Astrocyte (in vitro differentiated cells and primary cell): ENCODE results near the gene WIZ. TPM values are rescaled to one million over a fixed set of nuclear protein-coding genes. Genes with fewer than 3 reads are reported as not detected.

Experiments
- DNase-seq: peaks from one replicate; pipeline ENCODE4 v3.0.0-alpha.2; 2010; ENCODE audit warnings: low read depth
- FAIRE-seq: peaks from 2 replicates; lab custom pipeline; 2011; peaks lifted over from hg19 to GRCh38; lab: Jason Lieb, UNC
- H2AFZ ChIP-seq: 2 replicates; pipeline ENCODE4 v1.6.0; 2012; ENCODE audit warnings: low read depth, low read length, inconsistent platforms
- H3K27ac ChIP-seq: 2 replicates; pipeline ENCODE4 v1.5.1; 2011; ENCODE audit warnings: low read depth, low read length, inconsistent platforms
- H3K27me3 ChIP-seq: 2 replicates; pipeline ENCODE4 v1.6.0; 2011; ENCODE audit warnings: low read length, inconsistent platforms; ENCODE audit not compliant: insufficient read depth
- H3K36me3 ChIP-seq: 2 replicates; pipeline ENCODE4 v1.5.1; 2011; ENCODE audit warnings: low read length, inconsistent platforms; ENCODE audit not compliant: insufficient read depth
- H3K4me1 ChIP-seq: 2 replicates; pipeline ENCODE4 v1.5.1; 2011; ENCODE audit warnings: low read length, inconsistent platforms; ENCODE audit not compliant: insufficient read depth
- H3K4me2 ChIP-seq: 2 replicates; pipeline ENCODE4 v1.6.0; 2012; ENCODE audit warnings: low read length, inconsistent platforms
- H3K4me3 ChIP-seq: 2 replicates; pipeline ENCODE4 v1.5.1; 2011; ENCODE audit warnings: low read depth, mild to moderate bottlenecking, low read length, inconsistent platforms; ENCODE audit not compliant: insufficient read depth
- H3K79me2 ChIP-seq: 2 replicates; pipeline ENCODE4 v1.6.0; 2012; ENCODE audit warnings: mild to moderate bottlenecking, low read length, inconsistent platforms; ENCODE audit not compliant: insufficient read depth
- H3K9ac ChIP-seq: 2 replicates; pipeline ENCODE4 v1.6.0; 2012; ENCODE audit warnings: mild to moderate bottlenecking, low read length, inconsistent platforms
- H3K9me3 ChIP-seq: 2 replicates; pipeline ENCODE4 v1.5.1; 2012; ENCODE audit warnings: low read depth, mild to moderate bottlenecking, low read length, inconsistent platforms; ENCODE audit not compliant: insufficient read depth
- H4K20me1 ChIP-seq: 2 replicates; pipeline ENCODE4 v1.6.0; 2012; ENCODE audit warnings: low read length, inconsistent platforms; ENCODE audit not compliant: insufficient read depth
- H3K27ac Mint-ChIP-seq: one replicate; pipeline ENCODE4 v1.8.0; 2021; ENCODE audit warnings: mild to moderate bottlenecking, mixed read lengths; ENCODE audit not compliant: unreplicated experiment
- H3K27me3 Mint-ChIP-seq: one replicate; pipeline ENCODE4 v1.8.0; 2021; ENCODE audit warnings: low read depth, mixed read lengths; ENCODE audit not compliant: unreplicated experiment
- H3K36me3 Mint-ChIP-seq: one replicate; pipeline ENCODE4 v1.8.0; 2021; ENCODE audit warnings: low read depth, mixed read lengths; ENCODE audit not compliant: unreplicated experiment
- H3K4me1 Mint-ChIP-seq: one replicate; pipeline ENCODE4 v1.8.0; 2021; ENCODE audit warnings: low read depth, mixed read lengths; ENCODE audit not compliant: unreplicated experiment
- H3K4me3 Mint-ChIP-seq: one replicate; pipeline ENCODE4 v1.8.0; 2021; ENCODE audit warnings: mild to moderate bottlenecking, moderate library complexity, mixed read lengths; ENCODE audit not compliant: unreplicated experiment
- H3K9me3 Mint-ChIP-seq: one replicate; pipeline ENCODE4 v1.8.0; 2021; ENCODE audit warnings: mild to moderate bottlenecking, mixed read lengths; ENCODE audit not compliant: unreplicated experiment
- EZH2 ChIP-seq: IDR thresholded peaks from 2 replicates; pipeline ENCODE4 v1.6.1; 2012; ENCODE audit warnings: mild to moderate bottlenecking, low read length, inconsistent platforms; ENCODE audit not compliant: insufficient read depth
- total RNA-seq: library from RNA; stranded (reverse); gene quantifications from 2 replicates; pipeline ENCODE4 v1.2.1, GENCODE V29; 2021
- TF ChIP-seq, protein P1 (sequence below): IDR thresholded peaks from 2 replicates; pipeline ENCODE4 v1.5.1; 2011; ENCODE audit warnings: low read depth, mild to moderate bottlenecking, inconsistent platforms, low read length, moderate library complexity; ENCODE audit not compliant: insufficient read depth

The WIZ gene
- total RNA-seq, 1 donor from 2014 or later = 43.8 TPM

DNA sequence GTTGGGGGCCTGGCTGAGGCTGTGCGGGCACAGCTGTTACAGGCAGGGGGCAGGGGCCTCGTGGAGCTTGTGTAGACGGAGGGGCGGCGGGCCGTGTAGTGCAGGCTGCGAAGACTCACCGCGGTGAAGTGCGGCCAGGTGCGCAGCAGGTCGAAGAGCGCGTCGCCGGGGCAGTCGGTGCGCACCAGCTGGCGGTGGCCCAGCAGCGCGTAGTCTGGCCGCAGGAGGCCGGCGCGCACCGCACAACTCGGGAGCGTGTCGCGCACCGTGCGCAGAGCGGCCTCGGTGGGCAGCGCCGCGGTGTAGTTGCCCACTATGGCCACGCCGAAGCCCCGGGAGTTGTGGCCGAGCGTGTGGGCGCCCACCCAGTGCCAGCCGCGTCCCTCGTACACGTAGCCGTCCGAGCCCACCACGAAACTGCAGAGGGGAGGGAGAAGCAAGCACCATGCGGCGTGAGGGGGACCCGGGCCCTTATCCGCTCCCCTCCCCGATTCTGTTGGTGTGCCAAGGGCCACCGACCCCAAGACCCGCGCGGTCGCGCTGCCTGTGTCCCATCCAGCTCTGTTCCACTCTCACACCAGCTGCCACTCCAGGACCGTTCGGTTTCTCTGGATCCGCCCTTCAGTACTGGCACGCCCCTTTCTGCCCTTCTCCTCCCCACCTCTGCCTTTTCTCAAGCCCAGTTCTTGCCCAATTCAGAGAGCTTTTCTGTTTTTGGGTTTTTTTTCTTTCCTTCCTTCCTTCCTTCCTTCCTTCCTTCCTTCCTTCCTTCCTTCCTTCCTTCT is 19.9 kb upstream of the WIZ start:
- Mint-ChIP-seq H3K27me3 (peaks cover 45% of the 10 kb centered on the region), H3K36me3 (no peaks in the 10 kb centered on the region), H3K27ac (no peak overlapping the region), H3K4me1 (no peaks in the 10 kb centered on the region), H3K4me3 (no peak overlapping the region), H3K9me3 (peaks cover 15% of the 10 kb centered on the region)
- H3K9me3 ChIP-seq = peaks cover 4% of the 10 kb centered on the region
- peak overlapping the region; percentile 47 for H2AFZ ChIP-seq
- no peaks in the 10 kb centered on the region for H3K79me2 ChIP-seq
- no peak for DNase-seq
- H3K9ac ChIP-seq = no peak overlapping the region
- no peaks in the 10 kb centered on the region for H3K36me3 ChIP-seq
- FAIRE-seq = no peak
- no peak overlapping the region for H3K4me3 ChIP-seq
- peak overlapping the region; percentile 69 for H3K4me2 ChIP-seq
- no peaks in the 10 kb centered on the region for H4K20me1 ChIP-seq
- H3K27ac ChIP-seq = no peak overlapping the region
- peaks cover 7% of the 10 kb centered on the region for H3K4me1 ChIP-seq
- peak; percentile 74 for TF ChIP-seq EZH2
- TF ChIP-seq, protein P1, sequence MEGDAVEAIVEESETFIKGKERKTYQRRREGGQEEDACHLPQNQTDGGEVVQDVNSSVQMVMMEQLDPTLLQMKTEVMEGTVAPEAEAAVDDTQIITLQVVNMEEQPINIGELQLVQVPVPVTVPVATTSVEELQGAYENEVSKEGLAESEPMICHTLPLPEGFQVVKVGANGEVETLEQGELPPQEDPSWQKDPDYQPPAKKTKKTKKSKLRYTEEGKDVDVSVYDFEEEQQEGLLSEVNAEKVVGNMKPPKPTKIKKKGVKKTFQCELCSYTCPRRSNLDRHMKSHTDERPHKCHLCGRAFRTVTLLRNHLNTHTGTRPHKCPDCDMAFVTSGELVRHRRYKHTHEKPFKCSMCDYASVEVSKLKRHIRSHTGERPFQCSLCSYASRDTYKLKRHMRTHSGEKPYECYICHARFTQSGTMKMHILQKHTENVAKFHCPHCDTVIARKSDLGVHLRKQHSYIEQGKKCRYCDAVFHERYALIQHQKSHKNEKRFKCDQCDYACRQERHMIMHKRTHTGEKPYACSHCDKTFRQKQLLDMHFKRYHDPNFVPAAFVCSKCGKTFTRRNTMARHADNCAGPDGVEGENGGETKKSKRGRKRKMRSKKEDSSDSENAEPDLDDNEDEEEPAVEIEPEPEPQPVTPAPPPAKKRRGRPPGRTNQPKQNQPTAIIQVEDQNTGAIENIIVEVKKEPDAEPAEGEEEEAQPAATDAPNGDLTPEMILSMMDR = no peak
- peaks cover 13% of the 10 kb centered on the region for H3K27me3 ChIP-seq

DNA sequence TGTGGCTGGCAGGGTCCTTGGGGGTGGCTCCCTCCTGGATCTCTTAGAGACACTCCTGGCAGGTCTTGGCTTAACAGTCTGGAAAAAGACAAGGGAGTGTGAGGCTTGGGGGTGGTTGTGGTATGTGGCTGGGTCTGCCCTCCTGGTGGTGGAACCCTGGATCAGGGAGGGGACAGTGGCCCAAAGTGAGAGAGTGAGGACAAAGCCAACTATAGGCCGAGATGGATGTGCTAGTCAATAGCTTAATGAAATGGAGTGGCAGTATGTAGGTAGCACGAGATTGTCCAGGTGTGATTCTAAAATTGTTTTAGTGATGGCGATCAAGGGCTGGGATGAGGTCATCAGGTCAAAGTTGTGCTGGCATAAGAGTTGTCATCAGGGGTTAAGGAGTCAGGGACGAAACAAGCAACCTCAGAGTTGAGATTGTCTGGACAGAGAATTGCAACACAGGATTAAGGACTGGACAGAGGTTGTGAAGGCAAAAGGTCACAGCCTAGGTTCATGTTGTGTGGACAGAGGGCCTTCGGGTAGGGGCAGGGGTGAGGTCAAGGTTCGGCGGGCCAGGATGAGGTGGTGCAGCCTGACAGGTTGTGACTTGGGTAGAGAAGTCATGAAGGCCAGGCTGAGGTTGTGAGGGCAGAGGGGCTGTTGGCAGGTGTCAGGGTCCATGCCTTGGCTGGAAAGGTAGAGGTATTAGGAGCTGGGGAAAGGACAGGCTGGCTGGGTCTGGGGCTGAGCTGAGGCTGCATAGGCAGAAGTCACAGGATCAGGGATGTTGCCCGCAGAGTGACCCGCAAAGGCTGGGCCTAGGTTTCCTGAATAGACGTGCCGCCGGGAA is 19.1 kb upstream of the WIZ start:
- H3K36me3 ChIP-seq = no peaks in the 10 kb centered on the region
- peak overlapping the region; percentile 69 for H3K4me2 ChIP-seq
- peaks cover 47% of the 10 kb centered on the region for H3K27me3 Mint-ChIP-seq
- H3K36me3 Mint-ChIP-seq = no peaks in the 10 kb centered on the region
- H2AFZ ChIP-seq = no peak overlapping the region
- FAIRE-seq = no peak
- H3K27ac ChIP-seq = no peak overlapping the region
- peaks cover 12% of the 10 kb centered on the region for H3K9me3 Mint-ChIP-seq
- H3K9me3 ChIP-seq = peaks cover 4% of the 10 kb centered on the region
- peaks cover 7% of the 10 kb centered on the region for H3K4me1 ChIP-seq
- no peak for TF ChIP-seq EZH2
- TF ChIP-seq, protein P1 = no peak
- no peak overlapping the region for H3K4me3 Mint-ChIP-seq
- no peaks in the 10 kb centered on the region for H3K4me1 Mint-ChIP-seq
- H3K9ac ChIP-seq = no peak overlapping the region
- no peak for DNase-seq
- H3K4me3 ChIP-seq = no peak overlapping the region
- H3K79me2 ChIP-seq = no peaks in the 10 kb centered on the region
- no peak overlapping the region for H3K27ac Mint-ChIP-seq
- H4K20me1 ChIP-seq = no peaks in the 10 kb centered on the region
- H3K27me3 ChIP-seq = peaks cover 13% of the 10 kb centered on the region
